HepG2 (cell line): Measurements from ENCODE around the gene PTPRF. TPM values are rescaled to one million over a fixed set of nuclear protein-coding genes. Genes with fewer than 3 reads are reported as not detected.

Experiments used
- AFF4 ChIP-seq: sonication (generic); formaldehyde crosslinking; IDR thresholded peaks from 2 replicates; pipeline ENCODE4 v1.4.0; 2020; ENCODE audit warnings: missing genetic modification reagents
- FOXA3 ChIP-seq: IDR thresholded peaks from 2 replicates; pipeline ENCODE4 v1.6.1; 2016; ENCODE audit warnings: missing genetic modification reagents, missing compliant biosample characterization
- HMGXB4 ChIP-seq, 2 experiments: sonication (generic) in 1 of 2; formaldehyde crosslinking in 1 of 2; IDR thresholded peaks; 2 replicates each; pipeline versions ENCODE4 v1.4.0 to v1.6.1; 2018 to 2020; ENCODE audit warnings: missing genetic modification reagents in 2 of 2, borderline replicate concordance in 1 of 2, low read depth in 1 of 2, mild to moderate bottlenecking in 1 of 2, missing biosample characterization in 1 of 2
- IKZF5 ChIP-seq: IDR thresholded peaks from 2 replicates; pipeline ENCODE4 v1.6.1; 2018; ENCODE audit warnings: missing genetic modification reagents, mild to moderate bottlenecking, missing compliant biosample characterization
- RFXANK ChIP-seq: IDR thresholded peaks from 2 replicates; pipeline ENCODE4 v1.6.1; 2016
- RNF219 ChIP-seq: sonication (generic); formaldehyde crosslinking; IDR thresholded peaks from 2 replicates; pipeline ENCODE4 v1.5.0; 2020; ENCODE audit warnings: mild to moderate bottlenecking, missing genetic modification reagents
- SP2 ChIP-seq: sonication (generic); formaldehyde crosslinking; IDR thresholded peaks from 2 replicates; pipeline ENCODE4 v1.5.1; 2020; ENCODE audit warnings: mild to moderate bottlenecking, missing genetic modification reagents
- STAG1 ChIP-seq: sonication (generic); formaldehyde crosslinking; IDR thresholded peaks from 2 replicates; pipeline ENCODE4 v1.4.0; 2020; ENCODE audit warnings: missing genetic modification reagents
- THAP9 ChIP-seq: sonication (generic); formaldehyde crosslinking; IDR thresholded peaks from 2 replicates; pipeline ENCODE4; 2020; ENCODE audit warnings: missing genetic modification reagents, mild to moderate bottlenecking, borderline replicate concordance
- ZBTB25 ChIP-seq: IDR thresholded peaks from 2 replicates; pipeline ENCODE4 v1.6.1; 2018; ENCODE audit warnings: missing genetic modification reagents
- ZNF547 ChIP-seq: sonication (generic); formaldehyde crosslinking; IDR thresholded peaks from 2 replicates; pipeline ENCODE4 v1.5.1; 2020; ENCODE audit warnings: mild to moderate bottlenecking, missing genetic modification reagents
- ZNF552 ChIP-seq: sonication (generic); formaldehyde crosslinking; IDR thresholded peaks from 2 replicates; pipeline ENCODE4 v1.9.0; 2022; ENCODE audit warnings: missing genetic modification reagents, mild to moderate bottlenecking, borderline replicate concordance
- ZNF772 ChIP-seq: sonication (generic); formaldehyde crosslinking; IDR thresholded peaks from 2 replicates; pipeline ENCODE4 v1.5.0; 2020; ENCODE audit warnings: mild to moderate bottlenecking, missing genetic modification reagents
- polyA plus RNA-seq, 8 experiments: library from polyadenylated mRNA; depleted of rRNA in 3 of 8; stranded (reverse) in 7 of 8; unstranded in 1 of 8; fragments of >200 nt; fragmentation: Illumina TruSeq in 4 of 8; extraction: Trizol in 4 of 8; gene quantifications; 2 replicates each; pipeline versions ENCODE4 v1.2.1 to v1.2.3, GENCODE V29; 2011 to 2016; ENCODE audit warnings: low read depth in 4 of 8, missing spikeins in 1 of 8, mixed read lengths in 1 of 8; ENCODE audit not compliant: insufficient read depth in 1 of 8
- total RNA-seq, 5 experiments: library from RNA; depleted of rRNA; stranded (reverse); fragments of >200 nt; fragmentation: Illumina TruSeq; extraction: Trizol; gene quantifications; 2 replicates each; pipeline ENCODE4 v1.2.3, GENCODE V29; 2016; ENCODE audit warnings: low read depth in 1 of 5

The PTPRF gene
- total and polyA plus RNA-seq, 2 of the 13 experiments (the other 11 are each of a cell fraction or from before 2014, with no cell fraction given): 55.9 to 167 TPM

- TF ChIP-seq RNF219 (CRISPR knock-in tag) (no peak), HMGXB4 (CRISPR knock-in tag; IDR thresholded peaks at IDR 0.05; ENCODE audit: borderline replicate concordance in 1 of 2, low read depth in 1 of 2) (0 out of 4 replicates have a peak, but pooled peaks of 1 of the 2 experiments have one; percentile 42), SP2 (CRISPR knock-in tag) (no peak), ZNF552 (CRISPR knock-in tag) (no peak), ZBTB25 (CRISPR knock-in tag) (no peak), RFXANK (no peak), STAG1 (0 out of 2 replicates have a peak, but pooled peaks have one; percentile 11), ZNF772 (CRISPR knock-in tag) (peak; percentile 68), ZNF547 (CRISPR knock-in tag) (no peak), AFF4 (CRISPR knock-in tag) (no peak), IKZF5 (no peak), FOXA3 (CRISPR knock-in tag) (peak; percentile 12; the same call in 1 of the 2 replicates), THAP9 (CRISPR knock-in tag) (no peak)
Measured at GRCh38 chr1:43541721-43542401, 11.2 kb downstream of the PTPRF start (continued).
